ENCODE results near the gene ZNF10. TPM values are rescaled to one million over a fixed set of nuclear protein-coding genes. Genes with fewer than 3 reads are reported as not detected.

The ZNF10 gene
- total and polyA plus RNA-seq, 4 donors: 1.8 to 5.6 (median 4.3) TPM

- 99% methylated on average over 2 of the region's 2 CpGs for WGBS
- peaks cover 47 to 99% (median 93%) of the 10 kb centered on the region in 4 donors for H3K36me3 ChIP-seq (ENCODE audit: control insufficient read depth in 4 of 4, insufficient read depth in 3 of 4, low read depth in 1 of 4, low read length in 3 of 4)
- DNase-seq (ENCODE audit: low spot score): no peak
- no peaks in the 10 kb centered on the region for H3K4me1 ChIP-seq (ENCODE audit: control insufficient read depth in 4 of 4, insufficient read depth in 4 of 4, low read length in 3 of 4)
- H3K9ac ChIP-seq (ENCODE audit: low read depth in 1 of 2, low read length in 2 of 2): no peak overlapping the region
- no peak overlapping the region for H3K27ac ChIP-seq (ENCODE audit: low read depth in 1 of 2, low read length in 2 of 2)
- H3K27me3 ChIP-seq (ENCODE audit: control insufficient read depth in 4 of 4, insufficient read depth in 4 of 4, low read length in 3 of 4): no peaks in the 10 kb centered on the region
- TF ChIP-seq CTCF (IDR thresholded peaks at IDR 0.05; ENCODE audit: low read depth, low read length, missing input control): no peak
- no peak for TF ChIP-seq HNF4G (IDR thresholded peaks at IDR 0.05)
- TF ChIP-seq ATF3 (IDR thresholded peaks at IDR 0.05): no peak
- no peak for TF ChIP-seq SP1 (IDR thresholded peaks at IDR 0.05)
- no peak for TF ChIP-seq EGR1 (IDR thresholded peaks at IDR 0.05; ENCODE audit: low read depth in 2 of 2)
- TF ChIP-seq JUND (IDR thresholded peaks at IDR 0.05): no peak
- TF ChIP-seq RAD21 (IDR thresholded peaks at IDR 0.05): no peak
- peak overlapping the region in 2 of 3 donors; percentile 48 to 59 for H3K4me3 ChIP-seq (ENCODE audit: low read depth in 1 of 3, low read length in 3 of 3)
- peaks cover 65 to 91% (median 81%) of the 10 kb centered on the region in 4 donors for H3K9me3 ChIP-seq (ENCODE audit: control insufficient read depth in 4 of 4, low read length in 3 of 4)
These were observed 59.7 kb downstream of the ZNF10 start for GRCh38 chr12:133190176-133190575.

GRCh38 chr12:133192847-133193246, 62.4 kb downstream of the ZNF10 start:
- no peak for DNase-seq (ENCODE audit: low spot score)
- peak overlapping the region in 2 of 3 donors; percentile 48 to 72 for H3K4me3 ChIP-seq (ENCODE audit: low read depth in 1 of 3, low read length in 3 of 3)
- no peaks in the 10 kb centered on the region for H3K4me1 ChIP-seq (ENCODE audit: control insufficient read depth in 4 of 4, insufficient read depth in 4 of 4, low read length in 3 of 4)
- H3K9ac ChIP-seq (ENCODE audit: low read depth in 1 of 2, low read length in 2 of 2): no peak overlapping the region
- over 99% methylated on average over 5 of the region's 5 CpGs for WGBS
- peaks cover 43 to 86% (median 81%) of the 10 kb centered on the region in 4 donors for H3K36me3 ChIP-seq (ENCODE audit: control insufficient read depth in 4 of 4, insufficient read depth in 3 of 4, low read depth in 1 of 4, low read length in 3 of 4)
- peaks cover 58 to 81% (median 66%) of the 10 kb centered on the region in 4 donors for H3K9me3 ChIP-seq (ENCODE audit: control insufficient read depth in 4 of 4, low read length in 3 of 4)
- H3K27ac ChIP-seq (ENCODE audit: low read depth in 1 of 2, low read length in 2 of 2): no peak overlapping the region
- TF ChIP-seq HNF4A (conservative IDR thresholded peaks at IDR 0.05): no peak
- no peak for TF ChIP-seq RXRA (IDR thresholded peaks at IDR 0.05)
- TF ChIP-seq YY1 (IDR thresholded peaks at IDR 0.05): no peak
- no peak for TF ChIP-seq JUND (IDR thresholded peaks at IDR 0.05)
- TF ChIP-seq GABPA (IDR thresholded peaks at IDR 0.05 in 1 of 2, conservative IDR thresholded peaks at IDR 0.05 in 1 of 2): no peak
- no peak for TF ChIP-seq MAX (IDR thresholded peaks at IDR 0.05)
- TF ChIP-seq ATF3 (IDR thresholded peaks at IDR 0.05): no peak
- no peak for TF ChIP-seq EGR1 (IDR thresholded peaks at IDR 0.05; ENCODE audit: low read depth in 2 of 2)
- TF ChIP-seq NR2F2 (IDR thresholded peaks at IDR 0.05): no peak
- no peak for TF ChIP-seq HNF4G (IDR thresholded peaks at IDR 0.05)
- no peak for TF ChIP-seq ZBTB33 (IDR thresholded peaks at IDR 0.05)
- TF ChIP-seq FOXA2 (IDR thresholded peaks at IDR 0.05): no peak
- no peak for TF ChIP-seq RAD21 (IDR thresholded peaks at IDR 0.05)
- no peaks in the 10 kb centered on the region for H3K27me3 ChIP-seq (ENCODE audit: control insufficient read depth in 4 of 4, insufficient read depth in 4 of 4, low read length in 3 of 4)

Data from liver (tissue), 9 donors.